PFSK-1 (cell line): ENCODE measurements around the gene NFAM1.

Experiments
- FOXP2 ChIP-seq: optimal IDR thresholded peaks from 2 replicates; pipeline ENCODE3; 2011; ENCODE audit warnings: borderline replicate concordance, control low read depth, inconsistent platforms; ENCODE audit not compliant: insufficient read depth; ENCODE audit errors: extremely low read length, extremely low read depth
- POLR2AphosphoS5 ChIP-seq: IDR thresholded peaks from 2 replicates; pipeline ENCODE4 v1.6.1; 2012; ENCODE audit warnings: low read depth, mild to moderate bottlenecking, control low read depth, low read length, moderate library complexity
- SIN3A ChIP-seq: IDR thresholded peaks from 2 replicates; pipeline ENCODE4 v1.6.1; 2012; ENCODE audit warnings: mild to moderate bottlenecking, low read length, moderate library complexity, borderline replicate concordance; ENCODE audit not compliant: insufficient read depth
- TAF1 ChIP-seq: IDR thresholded peaks from 2 replicates; pipeline ENCODE4 v1.6.1; 2012; ENCODE audit warnings: low read length, control low read depth, borderline replicate concordance; ENCODE audit not compliant: insufficient read depth
- TF ChIP-seq, protein P1 (sequence below), 2 experiments: IDR thresholded peaks; 2 replicates each; pipeline versions ENCODE4 v1.6.1 to v1.8.0; 2011 to 2012; ENCODE audit warnings: low read depth in 2 of 2, low read length in 2 of 2, control low read depth in 1 of 2, inconsistent platforms in 1 of 2, mild to moderate bottlenecking in 1 of 2, moderate library complexity in 1 of 2; ENCODE audit not compliant: insufficient read depth in 1 of 2

DNA sequence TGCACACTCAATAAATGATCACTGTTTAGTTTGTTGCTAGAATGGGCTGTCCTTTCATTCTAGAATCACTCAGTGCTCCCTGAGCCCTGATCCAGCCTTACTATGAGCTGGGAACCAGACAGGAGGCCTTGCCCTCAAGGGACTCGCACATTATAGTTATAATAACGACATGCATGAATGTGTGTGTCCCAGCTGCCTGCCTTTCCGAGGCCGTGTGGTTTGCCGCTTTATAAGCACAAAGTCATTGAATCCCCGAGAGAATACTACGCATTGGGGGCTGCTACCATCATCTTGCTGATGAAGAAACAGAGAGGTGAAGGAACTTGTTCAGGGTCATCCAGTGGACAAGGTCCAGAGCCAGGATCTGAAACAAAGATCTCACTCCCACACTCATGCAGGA lies 75.7 kb downstream of the NFAM1 start:
- TF ChIP-seq TAF1 (no peak), POLR2AphosphoS5 (no peak), FOXP2 (no peak), SIN3A (no peak)
- TF ChIP-seq, protein P1, sequence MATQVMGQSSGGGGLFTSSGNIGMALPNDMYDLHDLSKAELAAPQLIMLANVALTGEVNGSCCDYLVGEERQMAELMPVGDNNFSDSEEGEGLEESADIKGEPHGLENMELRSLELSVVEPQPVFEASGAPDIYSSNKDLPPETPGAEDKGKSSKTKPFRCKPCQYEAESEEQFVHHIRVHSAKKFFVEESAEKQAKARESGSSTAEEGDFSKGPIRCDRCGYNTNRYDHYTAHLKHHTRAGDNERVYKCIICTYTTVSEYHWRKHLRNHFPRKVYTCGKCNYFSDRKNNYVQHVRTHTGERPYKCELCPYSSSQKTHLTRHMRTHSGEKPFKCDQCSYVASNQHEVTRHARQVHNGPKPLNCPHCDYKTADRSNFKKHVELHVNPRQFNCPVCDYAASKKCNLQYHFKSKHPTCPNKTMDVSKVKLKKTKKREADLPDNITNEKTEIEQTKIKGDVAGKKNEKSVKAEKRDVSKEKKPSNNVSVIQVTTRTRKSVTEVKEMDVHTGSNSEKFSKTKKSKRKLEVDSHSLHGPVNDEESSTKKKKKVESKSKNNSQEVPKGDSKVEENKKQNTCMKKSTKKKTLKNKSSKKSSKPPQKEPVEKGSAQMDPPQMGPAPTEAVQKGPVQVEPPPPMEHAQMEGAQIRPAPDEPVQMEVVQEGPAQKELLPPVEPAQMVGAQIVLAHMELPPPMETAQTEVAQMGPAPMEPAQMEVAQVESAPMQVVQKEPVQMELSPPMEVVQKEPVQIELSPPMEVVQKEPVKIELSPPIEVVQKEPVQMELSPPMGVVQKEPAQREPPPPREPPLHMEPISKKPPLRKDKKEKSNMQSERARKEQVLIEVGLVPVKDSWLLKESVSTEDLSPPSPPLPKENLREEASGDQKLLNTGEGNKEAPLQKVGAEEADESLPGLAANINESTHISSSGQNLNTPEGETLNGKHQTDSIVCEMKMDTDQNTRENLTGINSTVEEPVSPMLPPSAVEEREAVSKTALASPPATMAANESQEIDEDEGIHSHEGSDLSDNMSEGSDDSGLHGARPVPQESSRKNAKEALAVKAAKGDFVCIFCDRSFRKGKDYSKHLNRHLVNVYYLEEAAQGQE (IDR thresholded peaks at IDR 0.05; ENCODE audit: insufficient read depth in 1 of 2, low read depth in 2 of 2, low read length in 2 of 2), result no peak
